ENCODE results near the gene RIMS4.

The RIMS4 gene

GRCh38 chr20:44715499-44716308, 94.6 kb downstream of the RIMS4 start:
- DNase-seq, result no peak

GRCh38 chr20:44714701-44715498, 95.4 kb downstream of the RIMS4 start, which contains the start of gene CCN5:
Gene CCN5, plus strand, starts transcription at chr20:44715369. Its CDS starts 22 bp downstream, at chr20:44715391.
- DNase-seq, result no peak

GRCh38 chr20:44714102-44714700, 96.1 kb downstream of the RIMS4 start:
- no peak for DNase-seq

- no peak for DNase-seq
These were observed 99.1 kb downstream of the RIMS4 start for GRCh38 chr20:44711237-44711636.

GRCh38 chr20:44709797-44710196, 100.5 kb downstream of the RIMS4 start:
- DNase-seq, result no peak

GRCh38 chr20:44709380-44709779, 101.0 kb downstream of the RIMS4 start:
- no peak for DNase-seq

GRCh38 chr20:44707018-44707579, 103.2 kb downstream of the RIMS4 start:
- DNase-seq, result no peak

- DNase-seq, result no peak
These were observed 103.9 kb downstream of the RIMS4 start for GRCh38 chr20:44706301-44707017.

GRCh38 chr20:44705364-44706094, 104.8 kb downstream of the RIMS4 start:
- no peak for DNase-seq

- DNase-seq, result no peak
These were observed 105.8 kb downstream of the RIMS4 start for GRCh38 chr20:44704551-44704971.

- no peak for DNase-seq
These were observed 106.3 kb downstream of the RIMS4 start for GRCh38 chr20:44703956-44704488.

- DNase-seq, result no peak
These were observed 107.0 kb downstream of the RIMS4 start for GRCh38 chr20:44703183-44703925.

- no peak for DNase-seq
These were observed 107.6 kb downstream of the RIMS4 start for GRCh38 chr20:44702776-44703175.

- no peak for DNase-seq
These were observed 108.5 kb downstream of the RIMS4 start for GRCh38 chr20:44701858-44702256.

All from islet precursor cell (in vitro differentiated cells).